Colonic mucosa (tissue), 4 donors: ENCODE data around the gene MACROD2. TPM values are rescaled to one million over a fixed set of nuclear protein-coding genes. Genes with fewer than 3 reads are reported as not detected.

ENCODE experiments used
- DNase-seq: peaks from one replicate; pipeline ENCODE4 v3.0.0-alpha.2; 2020
- H3K27ac ChIP-seq: fragments of 200-600 bp; one replicate; pipeline ENCODE4 v1.8.0; 2021
- H3K27me3 ChIP-seq: fragments of 200-600 bp; one replicate; pipeline ENCODE4 v1.8.0; 2021
- H3K36me3 ChIP-seq: fragments of 200-600 bp; one replicate; pipeline ENCODE4 v1.8.0; 2021
- H3K4me1 ChIP-seq: fragments of 200-600 bp; one replicate; pipeline ENCODE4 v1.8.0; 2021; ENCODE audit warnings: mild to moderate bottlenecking
- H3K4me3 ChIP-seq: fragments of 200-600 bp; one replicate; pipeline ENCODE4 v1.8.0; 2021
- H3K9ac ChIP-seq, 2 donors: one replicate each; pipeline ENCODE4 v1.7.0; 2013; ENCODE audit warnings: control low read depth in 2 of 2, low read depth in 2 of 2, low read length in 2 of 2
- H3K9me3 ChIP-seq: fragments of 200-600 bp; one replicate; pipeline ENCODE4 v1.8.0; 2021
- intact Hi-C: fragments of 100-400 bp; cut with DNase I; formaldehyde crosslinking; loops from one replicate; pipeline ENCODE4 v1.14.1; 2022
- total RNA-seq, 2 donors: library from RNA; stranded (reverse); fragmentation: NEBNext Ultra II Directional in 1 of 2; extraction: Animal tissue kit (Norgen Biotek cat#: 25700) in 1 of 2; gene quantifications; one replicate each; pipeline ENCODE4 v1.2.1, GENCODE V29; 2021
- TF ChIP-seq, protein P1 (sequence below): fragments of 200-600 bp; IDR thresholded peaks from one replicate; pipeline ENCODE4 v1.8.0; 2022; ENCODE audit warnings: antibody characterized with exemption, mild to moderate bottlenecking
- donor health status: healthy.
- donor health status: DM: no; HTN: no; CAD: no.
- donor health status: DM: no; HTN: no; CAD: no.

Gene MACROD2
- total RNA-seq, 2 donors from 2014 or later = 3.2 to 3.3 TPM

DNA sequence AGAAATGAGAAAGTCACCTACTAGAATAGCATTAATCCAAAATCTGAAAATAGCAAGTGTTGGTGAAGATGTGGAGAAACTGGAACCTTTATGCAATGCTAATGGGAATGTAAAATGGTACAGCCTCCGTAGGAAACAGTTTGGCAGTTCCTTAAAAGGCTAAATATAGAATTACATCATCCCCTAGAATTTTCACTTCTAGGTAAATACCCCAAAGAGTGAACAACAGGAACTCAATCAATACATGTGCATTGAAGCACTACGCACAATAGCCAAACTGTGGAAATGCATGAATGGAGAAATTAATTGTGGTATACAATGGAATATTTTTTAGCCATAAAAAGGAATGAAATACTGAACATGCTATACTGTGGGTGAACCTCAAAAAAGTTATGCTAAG is 1324.1 kb downstream of the MACROD2 start:
- Histone ChIP-seq H3K36me3 (no peaks in the 10 kb centered on the region), H3K4me1 (no peaks in the 10 kb centered on the region), H3K27ac (no peak overlapping the region), H3K9me3 (no peaks in the 10 kb centered on the region), H3K9ac (no peak overlapping the region), H3K27me3 (no peaks in the 10 kb centered on the region), H3K4me3 (no peak overlapping the region)
- TF ChIP-seq, protein P1, sequence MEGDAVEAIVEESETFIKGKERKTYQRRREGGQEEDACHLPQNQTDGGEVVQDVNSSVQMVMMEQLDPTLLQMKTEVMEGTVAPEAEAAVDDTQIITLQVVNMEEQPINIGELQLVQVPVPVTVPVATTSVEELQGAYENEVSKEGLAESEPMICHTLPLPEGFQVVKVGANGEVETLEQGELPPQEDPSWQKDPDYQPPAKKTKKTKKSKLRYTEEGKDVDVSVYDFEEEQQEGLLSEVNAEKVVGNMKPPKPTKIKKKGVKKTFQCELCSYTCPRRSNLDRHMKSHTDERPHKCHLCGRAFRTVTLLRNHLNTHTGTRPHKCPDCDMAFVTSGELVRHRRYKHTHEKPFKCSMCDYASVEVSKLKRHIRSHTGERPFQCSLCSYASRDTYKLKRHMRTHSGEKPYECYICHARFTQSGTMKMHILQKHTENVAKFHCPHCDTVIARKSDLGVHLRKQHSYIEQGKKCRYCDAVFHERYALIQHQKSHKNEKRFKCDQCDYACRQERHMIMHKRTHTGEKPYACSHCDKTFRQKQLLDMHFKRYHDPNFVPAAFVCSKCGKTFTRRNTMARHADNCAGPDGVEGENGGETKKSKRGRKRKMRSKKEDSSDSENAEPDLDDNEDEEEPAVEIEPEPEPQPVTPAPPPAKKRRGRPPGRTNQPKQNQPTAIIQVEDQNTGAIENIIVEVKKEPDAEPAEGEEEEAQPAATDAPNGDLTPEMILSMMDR = no peak
- intact Hi-C loops = no loop called here
- DNase-seq = no peak

DNA sequence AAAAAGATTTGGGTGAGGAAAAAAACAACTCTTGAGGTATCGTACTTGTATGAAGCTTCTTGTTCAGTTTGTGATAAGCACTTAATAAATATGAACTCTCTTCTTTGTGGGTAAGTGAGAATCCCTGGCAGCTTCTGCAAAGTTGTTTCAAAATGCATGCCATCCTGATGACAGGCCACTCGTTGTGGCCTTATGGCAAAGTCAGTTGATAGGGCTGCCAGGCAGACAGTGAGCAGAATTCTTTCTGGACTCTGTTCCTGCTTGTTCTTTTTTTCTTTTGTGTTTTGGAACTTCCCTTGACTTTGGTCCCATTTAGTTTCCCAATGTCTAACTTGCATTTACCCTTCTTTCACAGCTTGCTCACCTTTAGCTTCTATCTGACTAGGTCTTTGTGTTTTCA is 1325.6 kb downstream of the MACROD2 start:
- H3K4me1 ChIP-seq = no peaks in the 10 kb centered on the region
- H3K9ac ChIP-seq = no peak overlapping the region
- no peaks in the 10 kb centered on the region for H3K36me3 ChIP-seq
- H3K27me3 ChIP-seq = no peaks in the 10 kb centered on the region
- DNase-seq = no peak
- no peak overlapping the region for H3K27ac ChIP-seq
- TF ChIP-seq, protein P1 = no peak
- H3K9me3 ChIP-seq = no peaks in the 10 kb centered on the region
- H3K4me3 ChIP-seq = no peak overlapping the region
- intact Hi-C loops = no loop called here

DNA sequence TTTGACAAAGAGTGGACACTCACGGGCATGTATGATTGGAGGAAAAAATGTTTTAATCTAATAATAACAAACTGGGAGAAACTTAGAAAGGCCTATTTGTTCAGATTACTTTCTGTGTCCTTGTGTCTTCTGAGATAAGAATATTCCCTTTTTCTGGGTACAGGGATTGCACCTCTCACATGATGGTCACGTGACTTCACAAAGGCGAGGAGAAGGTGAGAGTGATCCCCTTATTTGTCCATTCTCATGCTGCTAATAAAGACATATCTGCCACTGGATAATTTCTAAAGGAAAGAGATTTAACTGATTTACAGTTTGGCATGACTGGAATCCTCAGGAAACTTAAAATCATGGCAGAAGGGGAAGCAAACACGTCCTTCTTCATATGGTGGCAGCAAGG is 1331.8 kb downstream of the MACROD2 start:
- H3K4me1 ChIP-seq = no peaks in the 10 kb centered on the region
- H3K9me3 ChIP-seq = no peaks in the 10 kb centered on the region
- H3K27me3 ChIP-seq = no peaks in the 10 kb centered on the region
- intact Hi-C loops = no loop called here
- no peaks in the 10 kb centered on the region for H3K36me3 ChIP-seq
- H3K27ac ChIP-seq = no peak overlapping the region
- no peak overlapping the region for H3K9ac ChIP-seq
- no peak for DNase-seq
- TF ChIP-seq, protein P1 = no peak
- H3K4me3 ChIP-seq = no peak overlapping the region

DNA sequence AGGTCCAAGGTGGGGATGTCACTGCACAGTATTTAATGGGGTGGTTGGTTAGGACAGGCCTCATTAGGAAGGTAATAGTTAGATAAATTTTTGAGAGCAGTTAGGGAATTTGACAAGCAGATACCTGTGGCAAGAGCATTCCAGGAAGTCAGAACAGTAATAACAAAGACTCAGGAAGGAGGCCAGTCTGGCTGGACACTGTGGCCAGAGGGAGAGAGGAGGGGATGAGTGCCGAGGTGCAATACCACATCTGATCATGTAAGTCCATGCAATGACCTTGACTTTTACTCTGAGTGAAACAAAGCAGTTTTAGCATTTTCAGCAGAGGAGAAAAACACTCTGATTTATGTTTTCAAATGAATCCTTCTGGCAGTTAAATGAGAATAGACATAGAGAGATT is 1332.8 kb downstream of the MACROD2 start:
- no peak overlapping the region for H3K9ac ChIP-seq
- no peak for DNase-seq
- no peak overlapping the region for H3K27ac ChIP-seq
- H3K36me3 ChIP-seq = no peaks in the 10 kb centered on the region
- TF ChIP-seq, protein P1 = no peak
- intact Hi-C loops = no loop called here
- H3K27me3 ChIP-seq = no peaks in the 10 kb centered on the region
- H3K4me1 ChIP-seq = no peaks in the 10 kb centered on the region
- no peak overlapping the region for H3K4me3 ChIP-seq
- H3K9me3 ChIP-seq = no peaks in the 10 kb centered on the region

DNA sequence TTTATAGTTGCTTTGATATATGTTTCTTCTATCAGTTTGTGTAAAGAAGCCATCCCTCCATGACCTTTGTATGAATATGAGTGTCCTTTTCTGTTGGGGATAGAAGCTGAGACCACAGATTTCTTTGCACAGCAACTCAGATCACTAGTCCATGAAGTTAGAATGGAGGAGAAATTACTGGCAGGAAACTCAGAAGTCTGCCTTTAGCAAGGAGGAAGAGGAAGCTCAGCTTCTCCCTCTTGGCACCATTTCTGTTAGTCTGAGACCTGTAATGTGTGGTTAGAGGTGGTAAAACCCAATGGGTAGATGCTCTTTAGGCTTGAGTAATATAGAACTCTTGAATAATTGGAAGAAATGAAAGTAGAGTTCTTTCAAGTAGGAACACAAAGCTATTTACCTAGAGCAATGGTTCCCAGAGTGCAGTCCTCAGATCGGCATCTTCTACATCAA is 1337.4 kb downstream of the MACROD2 start:
- no peak for DNase-seq
- no peaks in the 10 kb centered on the region for H3K36me3 ChIP-seq
- H3K27me3 ChIP-seq = no peaks in the 10 kb centered on the region
- H3K9ac ChIP-seq = no peak overlapping the region
- no peaks in the 10 kb centered on the region for H3K4me1 ChIP-seq
- intact Hi-C loops = no loop called here
- H3K9me3 ChIP-seq = no peaks in the 10 kb centered on the region
- H3K4me3 ChIP-seq = no peak overlapping the region
- TF ChIP-seq, protein P1 = no peak
- no peak overlapping the region for H3K27ac ChIP-seq

DNA sequence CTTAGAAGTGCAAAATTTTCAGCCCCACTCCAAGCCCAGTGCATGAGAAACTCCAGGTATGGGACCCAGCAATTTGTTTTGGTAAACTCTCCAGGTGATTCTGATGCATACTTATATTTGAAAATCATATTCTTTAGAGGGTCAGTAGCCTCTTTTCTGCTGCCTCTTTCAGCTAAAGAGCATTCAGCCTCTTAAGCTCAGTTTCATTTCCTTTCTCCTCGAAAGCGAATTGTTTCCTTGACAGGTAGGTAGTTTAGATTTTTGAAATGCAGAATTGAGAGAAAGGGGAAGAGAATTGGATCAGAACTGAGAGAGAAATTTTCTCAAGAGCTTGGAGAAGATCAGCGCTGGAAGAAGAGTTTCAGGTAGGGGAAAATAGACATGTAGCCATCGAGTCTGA is 1337.9 kb downstream of the MACROD2 start:
- Histone ChIP-seq H3K4me1 (no peaks in the 10 kb centered on the region), H3K9me3 (no peaks in the 10 kb centered on the region), H3K4me3 (no peak overlapping the region), H3K27me3 (no peaks in the 10 kb centered on the region), H3K27ac (no peak overlapping the region), H3K9ac (no peak overlapping the region), H3K36me3 (no peaks in the 10 kb centered on the region)
- TF ChIP-seq, protein P1 = no peak
- intact Hi-C loops = no loop called here
- DNase-seq = no peak
